OCI-LY1 (cell line): ENCODE measurements around the gene DGKG.

ENCODE experiments used
- CTCF ChIP-seq: fragments of 200-600 bp; sonication (generic), shearing (Covaris generic); IDR thresholded peaks from 2 replicates; pipeline ENCODE4 v1.5.1; 2017; ENCODE audit warnings: mild to moderate bottlenecking, antibody characterized with exemption, low read length, moderate library complexity, mixed read lengths
- EZH2 ChIP-seq: fragments of 200-600 bp; sonication (generic), shearing (Covaris generic); IDR thresholded peaks from 2 replicates; pipeline ENCODE4 v1.8.0; 2017; ENCODE audit warnings: borderline replicate concordance, mixed run types, mild to moderate bottlenecking, antibody characterized with exemption, low read length, moderate library complexity, mixed read lengths

GRCh38 chr3:186321746-186322145 lies 40.3 kb downstream of the DGKG start:
- no peak for TF ChIP-seq EZH2
- no peak for TF ChIP-seq CTCF
